GM18868 (cell line): ENCODE data around the gene UROS.

ENCODE experiments used
- ATAC-seq: cut with Tn5 transposase; IDR thresholded peaks from one replicate; pipeline ENCODE4 v1.9.1; 2021; ENCODE audit warnings: mild to moderate bottlenecking, moderate library complexity; ENCODE audit not compliant: unreplicated experiment

The UROS gene

DNA sequence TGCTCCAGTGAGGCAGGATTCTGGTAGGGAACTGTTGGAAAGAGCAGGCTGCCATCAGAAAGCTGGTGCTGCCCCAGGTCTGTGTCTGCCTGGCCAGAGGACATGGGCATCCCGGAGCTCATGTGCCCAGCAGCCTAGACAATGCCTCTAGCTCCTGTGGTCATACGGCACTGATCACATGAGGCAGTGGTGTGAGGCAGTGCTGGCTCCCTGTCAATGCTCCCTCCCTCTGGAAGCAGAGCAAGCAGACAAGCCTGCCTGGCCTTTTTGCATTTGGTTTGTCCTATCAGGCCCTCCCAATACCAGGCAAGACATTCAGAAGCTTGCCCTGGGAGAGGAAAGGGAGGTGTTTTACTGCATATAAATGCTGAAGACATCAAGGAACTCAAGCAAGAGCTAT lies 27.9 kb downstream of the UROS start:
- no peak for ATAC-seq

DNA sequence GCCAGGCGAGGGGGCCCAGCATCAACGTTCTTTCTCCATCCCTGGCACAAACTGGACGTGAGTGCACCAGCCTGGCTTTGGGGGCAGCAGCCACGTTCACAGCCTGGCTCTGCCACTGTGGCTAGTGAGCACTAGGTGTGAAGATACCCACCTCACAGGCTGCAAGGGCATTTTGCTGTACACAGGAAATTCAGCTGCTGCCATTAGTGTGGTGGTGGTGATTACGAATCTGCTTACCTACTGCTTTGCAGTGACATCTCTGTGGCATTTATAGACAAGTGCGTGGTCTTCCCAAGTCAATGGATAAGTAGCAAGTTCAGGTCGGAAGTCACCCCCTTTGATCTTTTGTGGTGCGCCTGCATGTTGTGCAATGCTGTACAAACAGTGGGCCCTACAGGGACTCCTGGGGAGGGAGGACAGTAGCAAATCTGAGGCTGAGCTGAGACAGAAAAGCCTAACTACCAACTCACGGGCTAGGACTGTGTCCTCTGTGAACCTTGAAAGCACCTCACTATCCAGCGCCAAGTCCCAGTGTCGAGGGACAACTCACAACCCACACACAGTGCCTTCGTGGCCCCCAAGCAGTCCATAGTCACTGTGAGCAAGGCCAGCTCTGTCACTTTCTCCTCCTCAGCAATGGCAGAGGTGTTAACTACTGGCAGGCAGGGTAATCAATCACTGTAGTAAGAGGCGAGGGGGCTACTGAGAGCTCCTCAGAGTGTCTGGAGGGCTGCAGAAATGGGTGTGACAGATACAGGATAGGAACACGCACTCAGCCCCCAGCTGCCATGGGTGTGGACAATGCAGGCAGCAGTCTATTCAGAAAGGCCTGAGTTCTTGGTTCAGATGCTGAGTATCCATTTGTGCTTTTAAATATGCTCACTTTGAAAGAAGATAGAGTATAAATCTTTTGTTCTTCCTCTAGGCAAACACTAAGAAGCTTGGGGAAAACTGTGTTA lies 30.4 kb downstream of the UROS start:
- ATAC-seq: no peak

DNA sequence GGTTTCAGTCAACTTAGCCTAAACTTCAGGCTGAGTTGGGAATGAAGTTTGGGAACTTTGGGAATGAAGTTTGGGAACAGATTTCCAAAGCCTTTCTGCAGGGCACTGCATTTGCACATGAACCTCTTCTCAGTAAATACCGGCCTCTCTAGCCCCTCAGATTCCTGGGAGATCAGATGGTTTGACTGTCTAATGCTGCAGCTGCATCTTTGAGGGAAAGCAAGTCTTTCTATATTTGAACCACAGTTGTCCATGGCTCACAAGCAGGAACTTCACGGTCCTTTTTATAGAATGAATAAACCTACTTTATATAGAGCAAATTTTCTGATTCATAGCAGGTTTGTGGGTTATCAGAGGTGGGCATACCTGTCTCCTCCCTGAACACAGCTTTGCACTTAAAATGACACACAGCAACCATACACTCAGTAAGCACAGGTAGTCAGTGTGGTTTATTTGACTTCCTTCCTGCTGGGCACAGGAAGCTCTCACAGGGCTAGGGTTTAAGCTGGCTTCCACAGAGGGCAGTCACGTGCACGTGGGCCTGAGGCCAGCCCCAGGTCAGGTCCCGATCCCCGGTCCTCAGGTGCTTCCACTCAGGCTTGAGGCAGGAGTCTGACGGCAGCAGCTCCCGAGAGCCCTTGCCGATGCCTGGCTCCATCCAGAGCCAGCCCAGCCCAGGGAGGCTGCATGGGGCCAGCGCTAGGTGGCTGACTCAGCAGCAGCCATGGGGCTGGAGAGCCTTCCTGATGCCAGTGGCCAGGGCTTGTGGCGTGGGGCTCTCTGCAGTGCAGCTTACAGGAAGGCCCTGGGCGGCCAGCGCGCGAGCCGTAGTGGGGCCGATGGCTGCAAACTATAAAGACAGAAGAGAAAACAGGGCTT lies 34.7 kb downstream of the UROS start:
- ATAC-seq: no peak

DNA sequence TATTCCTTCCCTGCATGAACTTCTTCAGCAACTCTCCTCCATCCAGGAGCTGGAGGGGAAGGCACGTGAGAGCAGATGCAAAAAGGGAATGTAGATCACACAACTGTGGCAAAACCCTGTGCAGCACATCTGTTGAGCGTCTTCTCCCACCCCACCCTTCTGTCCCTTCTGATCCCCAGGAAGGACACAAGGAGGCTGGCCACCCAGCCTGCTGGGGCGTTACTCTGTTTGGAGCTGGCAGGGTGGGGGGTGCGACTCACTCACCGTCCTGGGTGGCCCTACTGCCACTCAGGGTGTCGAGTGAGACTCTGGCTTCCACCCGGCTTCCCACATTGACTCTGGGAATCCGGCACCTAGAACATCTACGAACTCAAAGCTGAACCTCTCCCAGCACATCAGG lies 37.3 kb downstream of the UROS start:
- ATAC-seq: no peak

DNA sequence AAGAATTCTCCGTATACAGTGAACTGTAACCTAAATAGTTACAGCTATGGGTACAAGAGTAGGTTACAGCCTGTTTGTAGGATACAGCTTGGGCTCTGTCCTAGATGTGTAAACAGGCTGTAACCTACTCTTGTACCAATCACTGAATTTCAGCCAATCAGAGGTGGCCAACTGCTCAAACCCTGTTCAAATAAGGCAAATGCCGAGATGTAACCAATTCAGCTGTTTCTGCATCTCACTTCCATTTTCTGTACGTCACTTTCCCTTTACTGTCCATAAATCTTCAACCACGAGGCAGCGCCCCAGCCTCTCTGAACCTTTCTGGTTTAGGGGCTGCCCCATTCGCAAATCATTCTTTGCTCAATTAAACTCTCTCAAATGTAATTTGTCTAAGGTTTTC lies 39.1 kb downstream of the UROS start:
- ATAC-seq: peak; percentile 87

DNA sequence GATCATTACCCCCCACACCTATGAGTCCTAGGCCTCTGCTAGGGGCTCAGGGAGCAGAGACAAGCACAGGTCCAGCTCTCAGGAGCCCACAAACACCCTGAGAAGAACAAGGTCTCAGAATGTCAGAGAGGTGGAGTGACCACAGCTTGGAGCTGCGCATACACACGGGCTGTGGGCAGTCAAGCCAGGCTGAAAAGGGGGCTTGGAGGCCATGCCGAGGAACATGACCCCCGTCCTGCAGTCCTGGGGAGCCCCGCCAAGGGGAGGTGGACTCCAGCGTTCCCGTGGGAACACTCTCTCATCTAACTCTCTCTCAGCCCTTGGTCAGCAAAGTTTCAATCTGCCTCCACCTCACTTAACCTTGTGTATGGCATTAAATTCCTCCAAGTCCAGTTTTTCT lies 39.6 kb downstream of the UROS start:
- ATAC-seq: no peak

DNA sequence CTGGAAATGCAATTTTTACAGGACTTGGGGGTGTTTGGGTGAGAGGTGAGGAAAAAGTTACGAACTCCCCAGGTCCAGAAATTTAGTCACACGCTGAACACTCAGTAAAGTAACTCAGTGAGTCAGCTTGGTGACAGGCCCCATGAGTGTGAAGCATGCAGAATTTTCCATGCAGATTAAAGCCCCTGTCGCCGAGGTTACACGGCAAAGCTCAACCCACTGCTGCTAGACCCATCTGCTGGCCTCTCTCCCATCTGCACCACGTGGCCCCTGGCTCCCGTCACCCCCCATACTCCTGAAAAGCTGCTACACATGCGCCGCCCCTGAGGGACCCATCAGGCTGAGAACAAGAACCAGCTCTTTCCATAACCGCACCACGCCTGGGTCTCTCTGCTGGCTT lies 40.4 kb downstream of the UROS start:
- no peak for ATAC-seq

DNA sequence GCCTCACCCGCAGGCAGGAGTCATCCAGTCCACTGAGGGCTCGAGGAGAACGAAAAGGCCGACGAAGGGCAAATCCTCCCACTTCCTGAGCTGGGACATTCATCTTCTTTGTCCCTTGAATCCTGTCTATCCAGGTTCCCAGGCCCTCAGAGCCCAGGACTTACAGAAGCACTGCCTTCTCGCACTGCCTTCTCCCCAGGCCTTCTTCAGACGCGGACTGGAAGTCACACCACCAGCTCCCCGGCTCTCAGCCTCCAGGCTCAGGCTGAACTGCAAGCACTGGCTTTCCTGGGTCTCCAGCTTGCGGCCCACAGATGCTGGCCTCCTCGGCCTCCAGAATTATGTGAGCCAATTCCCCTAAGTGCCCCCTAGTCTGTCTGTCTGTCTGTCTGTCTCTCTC lies 41.0 kb downstream of the UROS start:
- ATAC-seq: no peak

DNA sequence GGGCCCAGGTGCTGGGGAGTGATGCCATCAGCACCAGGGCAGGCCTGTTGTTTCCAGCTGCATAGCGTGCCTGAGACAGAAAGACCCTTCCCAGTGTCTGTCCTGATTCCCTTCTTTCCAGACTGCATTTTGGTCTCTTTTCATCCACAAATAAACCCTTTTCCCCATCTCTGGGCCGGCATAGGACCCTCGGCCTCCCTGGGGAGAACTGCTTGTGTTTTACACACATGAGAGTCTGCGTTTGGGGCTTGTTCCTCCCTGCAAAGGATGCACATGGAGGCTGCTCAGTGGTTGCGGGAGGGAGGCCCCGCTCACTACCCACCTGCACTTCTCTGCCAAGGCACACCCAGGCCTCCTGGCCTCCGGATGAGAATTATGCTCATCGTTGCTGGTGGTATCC lies 41.7 kb downstream of the UROS start:
- no peak for ATAC-seq

DNA sequence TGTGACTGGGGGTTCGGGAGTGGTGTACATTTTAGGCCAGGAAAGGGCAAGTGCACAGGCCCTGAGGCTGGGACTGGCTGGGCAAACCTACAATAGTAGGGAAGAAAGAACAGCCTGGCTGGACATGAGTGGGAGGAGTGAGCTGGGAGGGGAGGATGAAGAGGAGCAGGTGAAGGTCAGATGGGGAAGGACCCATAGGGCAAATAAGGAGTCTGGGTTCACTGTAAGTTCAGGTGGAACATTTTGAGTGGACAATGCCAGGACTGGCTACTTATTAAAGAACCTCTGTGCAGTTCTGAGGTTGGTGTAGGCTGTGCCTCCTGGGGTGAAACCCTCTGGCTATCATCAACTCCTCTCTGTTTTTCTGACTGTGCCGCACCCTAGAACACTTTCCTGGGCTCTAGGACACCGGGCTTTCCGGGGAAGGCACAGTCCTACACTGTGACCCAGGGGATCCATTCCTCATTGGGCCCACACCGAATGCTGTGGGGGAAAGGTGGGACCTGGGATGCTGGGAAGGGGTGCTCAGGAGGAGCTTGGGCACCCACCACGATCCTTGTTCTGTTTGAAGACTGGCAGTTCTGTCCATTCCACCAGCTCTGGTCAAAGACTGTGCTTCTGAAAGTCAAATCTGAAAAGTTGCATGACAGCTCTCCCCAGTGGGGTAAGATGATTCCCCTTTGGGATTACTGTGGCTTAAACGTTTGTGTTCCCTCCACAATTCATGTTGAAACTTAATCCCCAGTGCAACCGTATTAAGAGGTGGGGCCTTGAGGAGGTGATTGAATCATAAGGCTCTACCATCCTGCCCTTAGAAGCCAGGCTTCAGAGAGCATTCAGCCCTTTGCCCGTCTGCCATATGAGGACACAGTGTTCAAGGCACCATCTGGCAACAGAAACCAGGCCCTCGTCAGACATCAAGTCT lies 43.4 kb downstream of the UROS start:
- ATAC-seq: no peak

DNA sequence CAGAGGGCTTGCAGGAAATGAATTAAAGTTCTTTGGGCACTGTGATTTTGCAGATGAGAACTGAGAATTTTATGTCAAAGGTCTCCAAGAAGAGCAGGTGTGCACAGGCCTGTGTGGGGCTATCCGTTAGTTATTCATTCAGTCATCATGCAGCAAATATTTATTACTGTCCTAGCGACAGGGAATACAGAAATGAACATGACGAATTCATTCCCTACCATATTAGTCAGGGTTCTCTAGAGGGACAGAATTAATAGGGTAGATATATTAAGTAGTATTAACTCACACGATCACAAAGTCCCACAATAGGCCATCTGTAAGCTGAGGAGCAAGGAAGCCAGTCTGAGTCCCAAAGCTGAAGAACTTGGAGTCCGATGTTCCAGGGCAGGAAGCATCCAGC lies 44.5 kb downstream of the UROS start:
- ATAC-seq: no peak

DNA sequence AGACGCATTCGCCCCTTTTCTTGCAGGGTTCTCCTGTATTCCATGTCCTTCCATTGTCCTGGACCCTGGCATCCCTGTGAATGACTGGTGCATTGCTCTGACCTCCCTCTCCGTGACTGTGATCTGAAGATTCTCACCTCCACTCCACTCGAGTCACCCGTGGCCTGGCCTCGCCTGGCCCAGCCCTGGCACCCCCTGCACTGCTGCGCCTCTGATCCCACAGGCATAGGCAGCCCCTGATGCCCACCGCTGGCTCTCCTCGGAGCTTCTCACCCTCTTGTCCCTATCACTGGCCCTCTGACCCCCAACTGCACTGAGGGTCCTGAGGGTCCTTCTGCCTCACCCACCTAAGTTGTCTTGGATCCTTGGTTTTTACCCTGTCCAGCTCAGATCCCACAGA lies 45.3 kb downstream of the UROS start:
- ATAC-seq: no peak

DNA sequence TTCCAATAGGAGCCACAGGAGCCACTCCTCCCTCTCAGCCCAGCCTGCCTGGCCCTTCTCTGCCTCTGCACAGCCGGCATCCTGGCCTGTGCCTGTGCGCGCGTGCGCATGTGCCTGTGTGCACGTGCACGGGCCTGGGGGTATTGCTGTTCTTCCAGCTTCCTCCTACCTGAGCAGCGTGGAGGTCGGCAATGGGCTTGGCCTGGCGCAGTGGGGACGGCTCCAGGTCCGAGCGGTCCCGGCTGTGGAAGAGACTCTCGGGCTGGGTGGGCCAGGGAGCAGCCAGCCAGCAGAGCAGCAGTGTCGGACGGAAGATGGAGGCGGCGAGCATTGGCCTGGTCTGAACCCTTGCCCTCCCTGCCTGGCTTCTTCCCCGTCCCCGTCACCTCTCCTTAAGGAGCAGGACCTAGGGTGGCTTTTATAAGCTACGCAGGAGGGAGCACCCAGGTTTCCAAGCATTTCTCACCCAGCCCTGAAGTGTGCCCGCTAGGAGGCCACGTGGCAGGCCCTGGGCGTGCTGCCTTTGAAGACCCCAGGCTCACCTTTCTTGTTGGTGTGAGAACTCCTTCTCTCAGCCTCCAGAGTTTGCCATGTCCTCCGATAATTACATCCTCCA lies 47.5 kb downstream of the UROS start, which contains the start of gene MMP21:
TSS of gene MMP21 (minus strand) at position 331 of the 616 bp plus-strand sequence. CDS start at position 331, 0 bp downstream.
- ATAC-seq: no peak

DNA sequence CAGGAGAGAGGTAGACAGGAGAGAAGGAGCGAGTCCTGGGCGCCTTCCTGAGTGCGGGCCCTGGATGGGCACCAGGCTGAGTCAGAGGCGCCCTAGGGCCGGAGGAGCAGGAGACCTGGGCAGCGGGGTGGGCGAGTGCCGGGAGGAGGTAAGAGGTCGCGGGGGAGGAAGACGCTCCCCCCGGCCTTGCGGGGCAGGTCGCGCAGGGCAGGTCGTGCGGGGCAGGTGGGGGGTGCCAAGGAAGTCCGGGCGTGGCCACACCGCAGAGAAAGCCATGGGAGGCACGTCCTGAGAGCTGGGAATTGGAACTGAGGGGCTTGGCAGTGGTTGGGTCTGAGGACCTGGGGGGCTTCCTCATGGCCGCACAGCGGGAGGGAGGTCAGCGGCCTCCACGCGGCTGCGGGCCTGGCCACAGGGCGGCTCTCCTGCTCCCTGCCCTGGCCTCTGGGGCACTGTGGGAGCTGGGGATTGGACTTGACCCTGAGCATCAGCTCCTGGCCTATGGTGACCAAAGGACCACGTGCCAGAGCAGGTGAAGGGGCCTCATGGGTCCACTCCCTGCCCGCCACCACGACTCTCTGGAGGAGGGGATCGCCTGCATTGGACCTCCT lies 48.4 kb downstream of the UROS start:
- ATAC-seq: no peak

DNA sequence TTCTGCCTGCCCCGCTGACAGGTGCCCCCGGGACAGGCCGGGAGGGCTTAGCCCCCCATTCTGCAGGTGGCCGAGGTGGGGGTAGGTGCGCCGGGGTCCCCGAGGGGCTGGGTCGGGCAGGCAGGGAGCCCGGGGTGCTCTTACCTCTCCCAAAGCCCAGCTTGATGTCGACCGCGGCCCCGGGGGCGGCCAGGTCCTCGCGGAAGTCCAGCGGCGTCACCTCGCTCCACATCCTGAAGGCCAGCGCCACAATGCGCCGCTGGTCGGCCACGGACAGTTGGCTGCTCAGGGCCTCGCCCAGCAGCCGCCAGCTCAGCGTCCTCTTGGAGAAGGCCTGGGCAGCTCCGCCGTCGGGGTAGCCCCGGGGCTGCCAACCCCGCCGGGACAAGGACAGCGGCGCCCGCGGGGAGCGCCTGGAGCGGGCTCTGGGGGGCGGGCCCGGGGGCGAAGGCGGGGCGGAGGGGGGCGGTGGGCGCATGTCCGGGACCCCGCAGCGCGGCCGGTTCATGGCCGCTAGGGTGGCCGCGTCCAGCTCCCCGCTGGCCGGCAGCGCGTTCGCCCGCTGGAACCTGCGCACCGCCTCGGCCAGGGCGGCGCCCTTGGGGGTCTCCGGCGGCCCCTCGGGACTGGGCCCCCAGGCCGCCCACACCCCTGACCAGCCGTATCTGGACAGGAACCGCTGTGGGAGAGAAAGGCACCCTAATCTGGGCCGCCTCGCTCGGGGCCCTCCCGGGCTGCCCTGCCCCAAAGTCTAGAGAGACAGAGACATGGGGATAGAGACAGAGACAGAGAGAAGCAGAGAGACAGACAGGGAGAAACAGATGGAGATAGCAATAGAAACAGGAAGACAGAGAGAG lies 49.1 kb downstream of the UROS start:
- ATAC-seq: no peak

DNA sequence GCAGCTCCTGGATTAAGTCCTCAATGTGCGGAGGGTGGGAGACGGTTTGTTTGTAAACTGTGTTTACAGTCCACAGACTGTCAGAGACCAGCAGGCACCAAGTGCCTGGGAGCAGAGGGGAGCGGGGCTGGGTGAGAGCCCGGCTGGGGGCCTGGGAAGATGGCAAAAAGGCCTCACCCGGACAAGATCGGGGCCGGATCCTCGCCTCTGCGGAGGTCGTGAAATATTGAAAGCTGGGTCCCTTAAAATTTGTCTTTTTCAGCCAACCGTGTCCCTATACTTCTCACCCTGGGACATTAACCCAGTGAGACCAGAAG lies 50.2 kb downstream of the UROS start:
- ATAC-seq: no peak

DNA sequence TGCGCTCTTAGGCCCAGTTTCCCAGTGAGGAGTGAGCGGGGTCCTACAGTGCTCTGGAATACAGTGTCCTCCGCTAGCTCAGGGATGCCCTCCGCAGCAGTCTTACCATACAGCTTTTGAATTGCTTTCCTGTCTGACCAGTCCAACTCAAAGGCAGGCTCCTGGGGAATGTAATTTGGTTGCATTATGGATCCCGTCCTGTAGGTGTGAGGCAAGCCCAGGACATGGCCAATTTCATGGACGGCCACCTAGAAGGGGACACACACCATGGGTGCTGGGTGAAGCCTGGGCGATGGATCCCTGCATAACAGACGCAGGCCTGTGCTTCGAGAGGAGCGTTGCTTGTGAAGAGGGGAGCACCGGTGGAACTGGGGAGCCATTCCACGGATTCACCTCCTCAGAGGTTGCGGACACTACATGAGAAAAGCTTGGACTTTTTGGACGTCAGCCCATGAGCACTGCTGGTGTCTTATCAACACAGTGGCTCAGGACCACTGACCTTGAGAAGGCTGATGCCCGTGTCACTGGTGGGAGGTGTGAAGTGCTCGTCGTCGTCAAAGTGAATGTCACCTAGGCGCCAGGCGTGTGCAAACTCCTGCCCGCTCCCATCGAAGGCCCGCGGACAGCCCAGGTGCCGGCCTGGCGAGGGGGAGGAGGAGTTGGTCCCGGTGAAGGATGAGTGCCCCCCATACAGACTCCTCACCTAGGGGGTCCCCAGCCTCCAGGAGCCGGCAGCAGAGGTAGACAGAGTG lies 50.8 kb downstream of the UROS start:
- ATAC-seq: no peak

DNA sequence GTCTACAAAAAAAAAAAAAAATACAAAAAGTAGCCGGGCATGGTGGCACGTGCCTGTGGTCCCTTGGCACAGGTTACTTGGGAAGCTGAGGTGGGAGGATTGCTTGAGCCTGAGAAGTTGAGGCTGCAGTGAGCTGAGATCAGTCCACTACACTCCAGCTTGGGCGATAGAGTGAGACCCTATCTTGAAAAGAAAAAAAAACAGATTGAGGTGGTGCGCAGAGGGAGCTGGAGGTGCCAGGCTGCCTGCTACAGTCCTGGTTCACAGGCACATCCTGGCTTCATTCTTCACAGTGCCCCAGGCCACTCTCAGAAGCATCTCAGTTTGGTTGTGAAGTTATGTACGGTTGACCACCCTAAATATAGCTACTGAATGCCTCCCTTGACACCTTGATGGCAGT lies 52.2 kb downstream of the UROS start:
- ATAC-seq: no peak
